WTC11 (cell line): ENCODE data around the gene DDX39A. TPM values are rescaled to one million over a fixed set of nuclear protein-coding genes. Genes with fewer than 3 reads are reported as not detected.
A peak's percentile ranks its signal among the peaks of the same experiment; 100 is the strongest.

ENCODE experiments used
- ATAC-seq: fragments of 200-7000 bp; cut with Tn5 transposase; 2 replicates; pipeline ENCODE4 v1.10.0; 2021; ENCODE audit warnings: mild to moderate bottlenecking, moderate library complexity
- CTCF ChIA-PET: fragments of 300-600 bp; sonication (Branson Sonifier 250); formaldehyde crosslinking; loops from one replicate; lab custom pipeline; 2021; ENCODE audit warnings: antibody characterized with exemption; lab: Charles Lee
- POLR2A ChIA-PET: fragments of 350-600 bp; sonication (Branson Sonifier 250); formaldehyde crosslinking; loops from one replicate; lab custom pipeline; 2021; ENCODE audit warnings: antibody characterized with exemption; lab: Charles Lee
- DNase-seq: peaks from one replicate; pipeline ENCODE4 v3.0.0; 2021; ENCODE audit warnings: low spot score
- H3K27ac Mint-ChIP-seq: 2 replicates; pipeline ENCODE4 v1.8.0; 2021; ENCODE audit warnings: mixed read lengths
- H3K27me3 Mint-ChIP-seq: 2 replicates; pipeline ENCODE4 v1.8.0; 2021; ENCODE audit warnings: low read depth, mild to moderate bottlenecking, moderate library complexity, mixed read lengths
- H3K36me3 Mint-ChIP-seq: 2 replicates; pipeline ENCODE4 v1.8.0; 2021; ENCODE audit warnings: mixed read lengths
- H3K4me1 Mint-ChIP-seq: 2 replicates; pipeline ENCODE4 v1.8.0; 2022; ENCODE audit warnings: mixed read lengths
- H3K4me3 Mint-ChIP-seq: 2 replicates; pipeline ENCODE4 v1.8.0; 2021; ENCODE audit warnings: mild to moderate bottlenecking, moderate library complexity, mixed read lengths
- H3K9me3 Mint-ChIP-seq: 2 replicates; pipeline ENCODE4 v1.8.0; 2021; ENCODE audit warnings: mixed read lengths
- ESRRA ChIP-seq: sonication (generic); formaldehyde crosslinking; IDR thresholded peaks from 2 replicates; pipeline ENCODE4 v1.8.1; 2022; ENCODE audit warnings: mild to moderate bottlenecking, missing genetic modification reagents, borderline replicate concordance
- HMGA2 ChIP-seq: fragments of 250-450 bp; sonication (Bioruptor Pico); IDR thresholded peaks from 2 replicates; pipeline ENCODE4 v1.4.0; 2021; ENCODE audit warnings: mild to moderate bottlenecking, moderate library complexity
- NFE2L1 ChIP-seq: sonication (generic); formaldehyde crosslinking; IDR thresholded peaks from 2 replicates; pipeline ENCODE4 v1.8.1; 2023; ENCODE audit warnings: missing genetic modification reagents
- NFYB ChIP-seq: sonication (generic); formaldehyde crosslinking; conservative IDR thresholded peaks from 2 replicates; pipeline ENCODE4 v1.8.0; 2022; ENCODE audit warnings: low read depth, missing genetic modification reagents
- NR3C1 ChIP-seq: sonication (generic); formaldehyde crosslinking; conservative IDR thresholded peaks from 2 replicates; pipeline ENCODE4 v1.8.1; 2023; ENCODE audit warnings: low read depth, mild to moderate bottlenecking, missing genetic modification reagents
- OVOL2 ChIP-seq: fragments of 250-450 bp; sonication (Bioruptor Pico); IDR thresholded peaks from 2 replicates; pipeline ENCODE4 v1.9.0; 2021; ENCODE audit warnings: mild to moderate bottlenecking, borderline replicate concordance
- PRRX2 ChIP-seq: fragments of 250-450 bp; sonication (Bioruptor Pico); IDR thresholded peaks from 2 replicates; pipeline ENCODE4 v1.8.0; 2021; ENCODE audit warnings: mild to moderate bottlenecking
- SMAD3 ChIP-seq: sonication (generic); formaldehyde crosslinking; IDR thresholded peaks from 2 replicates; pipeline ENCODE4 v1.8.0; 2022; ENCODE audit warnings: missing genetic modification reagents, mild to moderate bottlenecking, borderline replicate concordance
- ZBTB21 ChIP-seq: sonication (generic); formaldehyde crosslinking; IDR thresholded peaks from 2 replicates; pipeline ENCODE4 v1.8.1; 2023; ENCODE audit warnings: mild to moderate bottlenecking, missing genetic modification reagents, borderline replicate concordance
- ZNF138 ChIP-seq: sonication (generic); formaldehyde crosslinking; conservative IDR thresholded peaks from 2 replicates; pipeline ENCODE4 v1.8.1; 2022; ENCODE audit warnings: mild to moderate bottlenecking, moderate library complexity, missing genetic modification reagents
- ZNF263 ChIP-seq: sonication (generic); formaldehyde crosslinking; IDR thresholded peaks from 2 replicates; pipeline ENCODE4 v1.8.1; 2022; ENCODE audit warnings: low read depth, mild to moderate bottlenecking, moderate library complexity, missing genetic modification reagents
- ZNF425 ChIP-seq: fragments of 250-450 bp; sonication (Bioruptor Pico); conservative IDR thresholded peaks from 2 replicates; pipeline ENCODE4 v1.9.0; 2021; ENCODE audit warnings: mild to moderate bottlenecking
- ZNF671 ChIP-seq: fragments of 250-450 bp; sonication (Bioruptor Pico); IDR thresholded peaks from 2 replicates; pipeline ENCODE4 v1.8.0; 2021; ENCODE audit warnings: mild to moderate bottlenecking
- total RNA-seq: library from RNA; stranded (reverse); gene quantifications from 3 replicates; pipeline ENCODE4 v1.2.3, GENCODE V29; 2021
- TF ChIP-seq, protein P1 (sequence below): sonication (generic); formaldehyde crosslinking; IDR thresholded peaks from 2 replicates; pipeline ENCODE4 v1.8.1; 2022; ENCODE audit warnings: low read depth, missing genetic modification reagents, borderline replicate concordance
- TF ChIP-seq, protein P2 (sequence below): sonication (generic); formaldehyde crosslinking; IDR thresholded peaks from 2 replicates; pipeline ENCODE4 v1.8.1; 2023; ENCODE audit warnings: mild to moderate bottlenecking, missing genetic modification reagents
- TF ChIP-seq, protein P3 (sequence below): sonication (generic); formaldehyde crosslinking; IDR thresholded peaks from 2 replicates; pipeline ENCODE4 v1.8.1; 2022; ENCODE audit warnings: low read depth, mild to moderate bottlenecking, moderate library complexity, missing genetic modification reagents, borderline replicate concordance
- TF ChIP-seq, protein P4 (sequence below): sonication (generic); formaldehyde crosslinking; IDR thresholded peaks from 2 replicates; pipeline ENCODE4 v1.8.1; 2023; ENCODE audit warnings: mild to moderate bottlenecking, missing genetic modification reagents, borderline replicate concordance
- TF ChIP-seq, protein P5 (sequence below): fragments of 250-450 bp; sonication (Bioruptor Pico); IDR thresholded peaks from 2 replicates; pipeline ENCODE4 v1.9.0; 2021; ENCODE audit warnings: mild to moderate bottlenecking, borderline replicate concordance

Gene DDX39A
- total RNA-seq, 1 experiment from 2014 or later, result 136 TPM

- TF ChIP-seq, protein P1, sequence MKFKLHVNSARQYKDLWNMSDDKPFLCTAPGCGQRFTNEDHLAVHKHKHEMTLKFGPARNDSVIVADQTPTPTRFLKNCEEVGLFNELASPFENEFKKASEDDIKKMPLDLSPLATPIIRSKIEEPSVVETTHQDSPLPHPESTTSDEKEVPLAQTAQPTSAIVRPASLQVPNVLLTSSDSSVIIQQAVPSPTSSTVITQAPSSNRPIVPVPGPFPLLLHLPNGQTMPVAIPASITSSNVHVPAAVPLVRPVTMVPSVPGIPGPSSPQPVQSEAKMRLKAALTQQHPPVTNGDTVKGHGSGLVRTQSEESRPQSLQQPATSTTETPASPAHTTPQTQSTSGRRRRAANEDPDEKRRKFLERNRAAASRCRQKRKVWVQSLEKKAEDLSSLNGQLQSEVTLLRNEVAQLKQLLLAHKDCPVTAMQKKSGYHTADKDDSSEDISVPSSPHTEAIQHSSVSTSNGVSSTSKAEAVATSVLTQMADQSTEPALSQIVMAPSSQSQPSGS, result no peak
- no peak for TF ChIP-seq NR3C1 (CRISPR knock-in tag)
- TF ChIP-seq PRRX2 (CRISPR knock-in tag), result no peak
- TF ChIP-seq ZNF138 (CRISPR knock-in tag), result no peak
Measured at GRCh38 chr19:14416817-14417231, 2.3 kb downstream of the DDX39A start (continued).

- Mint-ChIP-seq H3K4me3 (peak overlapping the region; percentile 36; the same call in 1 of the 2 replicates), H3K4me1 (peaks cover 30% of the 10 kb centered on the region), H3K27me3 (no peaks in the 10 kb centered on the region), H3K9me3 (no peaks in the 10 kb centered on the region), H3K27ac (peak overlapping the region; percentile 82), H3K36me3 (peaks cover 34% of the 10 kb centered on the region)
- no peak for ATAC-seq
- DNase-seq, result no peak
- ChIA-PET POLR2A (interaction anchor here (1.1 kb wide), 1 partner anchor 9 kb away, joined by 5 read pairs; no protein-coding TSS in a partner anchor), CTCF (interaction anchor here (0.6 to 5.4 kb wide), 7 partner anchors 9 to 571 kb away, joined by 3 to 37 read pairs (median 4); no protein-coding TSS in a partner anchor)
- TF ChIP-seq ZNF263 (CRISPR knock-in tag) (no peak), ZBTB21 (CRISPR knock-in tag) (no peak), NFE2L1 (CRISPR knock-in tag) (no peak), OVOL2 (CRISPR knock-in tag) (no peak), ZNF425 (CRISPR knock-in tag) (no peak), SMAD3 (CRISPR knock-in tag) (no peak), NFYB (CRISPR knock-in tag) (no peak), ZNF671 (CRISPR knock-in tag) (no peak), ESRRA (CRISPR knock-in tag) (no peak), HMGA2 (CRISPR knock-in tag) (no peak)
- TF ChIP-seq, protein P1, result no peak
- TF ChIP-seq, protein P2, sequence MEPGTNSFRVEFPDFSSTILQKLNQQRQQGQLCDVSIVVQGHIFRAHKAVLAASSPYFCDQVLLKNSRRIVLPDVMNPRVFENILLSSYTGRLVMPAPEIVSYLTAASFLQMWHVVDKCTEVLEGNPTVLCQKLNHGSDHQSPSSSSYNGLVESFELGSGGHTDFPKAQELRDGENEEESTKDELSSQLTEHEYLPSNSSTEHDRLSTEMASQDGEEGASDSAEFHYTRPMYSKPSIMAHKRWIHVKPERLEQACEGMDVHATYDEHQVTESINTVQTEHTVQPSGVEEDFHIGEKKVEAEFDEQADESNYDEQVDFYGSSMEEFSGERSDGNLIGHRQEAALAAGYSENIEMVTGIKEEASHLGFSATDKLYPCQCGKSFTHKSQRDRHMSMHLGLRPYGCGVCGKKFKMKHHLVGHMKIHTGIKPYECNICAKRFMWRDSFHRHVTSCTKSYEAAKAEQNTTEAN, result no peak
- TF ChIP-seq, protein P3, sequence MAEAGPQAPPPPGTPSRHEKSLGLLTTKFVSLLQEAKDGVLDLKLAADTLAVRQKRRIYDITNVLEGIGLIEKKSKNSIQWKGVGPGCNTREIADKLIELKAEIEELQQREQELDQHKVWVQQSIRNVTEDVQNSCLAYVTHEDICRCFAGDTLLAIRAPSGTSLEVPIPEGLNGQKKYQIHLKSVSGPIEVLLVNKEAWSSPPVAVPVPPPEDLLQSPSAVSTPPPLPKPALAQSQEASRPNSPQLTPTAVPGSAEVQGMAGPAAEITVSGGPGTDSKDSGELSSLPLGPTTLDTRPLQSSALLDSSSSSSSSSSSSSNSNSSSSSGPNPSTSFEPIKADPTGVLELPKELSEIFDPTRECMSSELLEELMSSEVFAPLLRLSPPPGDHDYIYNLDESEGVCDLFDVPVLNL (CRISPR knock-in tag), result no peak
- TF ChIP-seq, protein P4, sequence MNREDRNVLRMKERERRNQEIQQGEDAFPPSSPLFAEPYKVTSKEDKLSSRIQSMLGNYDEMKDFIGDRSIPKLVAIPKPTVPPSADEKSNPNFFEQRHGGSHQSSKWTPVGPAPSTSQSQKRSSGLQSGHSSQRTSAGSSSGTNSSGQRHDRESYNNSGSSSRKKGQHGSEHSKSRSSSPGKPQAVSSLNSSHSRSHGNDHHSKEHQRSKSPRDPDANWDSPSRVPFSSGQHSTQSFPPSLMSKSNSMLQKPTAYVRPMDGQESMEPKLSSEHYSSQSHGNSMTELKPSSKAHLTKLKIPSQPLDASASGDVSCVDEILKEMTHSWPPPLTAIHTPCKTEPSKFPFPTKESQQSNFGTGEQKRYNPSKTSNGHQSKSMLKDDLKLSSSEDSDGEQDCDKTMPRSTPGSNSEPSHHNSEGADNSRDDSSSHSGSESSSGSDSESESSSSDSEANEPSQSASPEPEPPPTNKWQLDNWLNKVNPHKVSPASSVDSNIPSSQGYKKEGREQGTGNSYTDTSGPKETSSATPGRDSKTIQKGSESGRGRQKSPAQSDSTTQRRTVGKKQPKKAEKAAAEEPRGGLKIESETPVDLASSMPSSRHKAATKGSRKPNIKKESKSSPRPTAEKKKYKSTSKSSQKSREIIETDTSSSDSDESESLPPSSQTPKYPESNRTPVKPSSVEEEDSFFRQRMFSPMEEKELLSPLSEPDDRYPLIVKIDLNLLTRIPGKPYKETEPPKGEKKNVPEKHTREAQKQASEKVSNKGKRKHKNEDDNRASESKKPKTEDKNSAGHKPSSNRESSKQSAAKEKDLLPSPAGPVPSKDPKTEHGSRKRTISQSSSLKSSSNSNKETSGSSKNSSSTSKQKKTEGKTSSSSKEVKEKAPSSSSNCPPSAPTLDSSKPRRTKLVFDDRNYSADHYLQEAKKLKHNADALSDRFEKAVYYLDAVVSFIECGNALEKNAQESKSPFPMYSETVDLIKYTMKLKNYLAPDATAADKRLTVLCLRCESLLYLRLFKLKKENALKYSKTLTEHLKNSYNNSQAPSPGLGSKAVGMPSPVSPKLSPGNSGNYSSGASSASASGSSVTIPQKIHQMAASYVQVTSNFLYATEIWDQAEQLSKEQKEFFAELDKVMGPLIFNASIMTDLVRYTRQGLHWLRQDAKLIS (CRISPR knock-in tag), result no peak
- TF ChIP-seq, protein P5, sequence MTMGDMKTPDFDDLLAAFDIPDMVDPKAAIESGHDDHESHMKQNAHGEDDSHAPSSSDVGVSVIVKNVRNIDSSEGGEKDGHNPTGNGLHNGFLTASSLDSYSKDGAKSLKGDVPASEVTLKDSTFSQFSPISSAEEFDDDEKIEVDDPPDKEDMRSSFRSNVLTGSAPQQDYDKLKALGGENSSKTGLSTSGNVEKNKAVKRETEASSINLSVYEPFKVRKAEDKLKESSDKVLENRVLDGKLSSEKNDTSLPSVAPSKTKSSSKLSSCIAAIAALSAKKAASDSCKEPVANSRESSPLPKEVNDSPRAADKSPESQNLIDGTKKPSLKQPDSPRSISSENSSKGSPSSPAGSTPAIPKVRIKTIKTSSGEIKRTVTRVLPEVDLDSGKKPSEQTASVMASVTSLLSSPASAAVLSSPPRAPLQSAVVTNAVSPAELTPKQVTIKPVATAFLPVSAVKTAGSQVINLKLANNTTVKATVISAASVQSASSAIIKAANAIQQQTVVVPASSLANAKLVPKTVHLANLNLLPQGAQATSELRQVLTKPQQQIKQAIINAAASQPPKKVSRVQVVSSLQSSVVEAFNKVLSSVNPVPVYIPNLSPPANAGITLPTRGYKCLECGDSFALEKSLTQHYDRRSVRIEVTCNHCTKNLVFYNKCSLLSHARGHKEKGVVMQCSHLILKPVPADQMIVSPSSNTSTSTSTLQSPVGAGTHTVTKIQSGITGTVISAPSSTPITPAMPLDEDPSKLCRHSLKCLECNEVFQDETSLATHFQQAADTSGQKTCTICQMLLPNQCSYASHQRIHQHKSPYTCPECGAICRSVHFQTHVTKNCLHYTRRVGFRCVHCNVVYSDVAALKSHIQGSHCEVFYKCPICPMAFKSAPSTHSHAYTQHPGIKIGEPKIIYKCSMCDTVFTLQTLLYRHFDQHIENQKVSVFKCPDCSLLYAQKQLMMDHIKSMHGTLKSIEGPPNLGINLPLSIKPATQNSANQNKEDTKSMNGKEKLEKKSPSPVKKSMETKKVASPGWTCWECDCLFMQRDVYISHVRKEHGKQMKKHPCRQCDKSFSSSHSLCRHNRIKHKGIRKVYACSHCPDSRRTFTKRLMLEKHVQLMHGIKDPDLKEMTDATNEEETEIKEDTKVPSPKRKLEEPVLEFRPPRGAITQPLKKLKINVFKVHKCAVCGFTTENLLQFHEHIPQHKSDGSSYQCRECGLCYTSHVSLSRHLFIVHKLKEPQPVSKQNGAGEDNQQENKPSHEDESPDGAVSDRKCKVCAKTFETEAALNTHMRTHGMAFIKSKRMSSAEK, result no peak
Measured at GRCh38 chr19:14414926-14415690, 4.0 kb downstream of the DDX39A start.
